ENCODE data around the gene RBM34. TPM values are rescaled to one million over a fixed set of nuclear protein-coding genes. Genes with fewer than 3 reads are reported as not detected.

Gene RBM34
- total and polyA plus RNA-seq, 7 donors = 36.8 to 144 (median 76.3) TPM

DNA sequence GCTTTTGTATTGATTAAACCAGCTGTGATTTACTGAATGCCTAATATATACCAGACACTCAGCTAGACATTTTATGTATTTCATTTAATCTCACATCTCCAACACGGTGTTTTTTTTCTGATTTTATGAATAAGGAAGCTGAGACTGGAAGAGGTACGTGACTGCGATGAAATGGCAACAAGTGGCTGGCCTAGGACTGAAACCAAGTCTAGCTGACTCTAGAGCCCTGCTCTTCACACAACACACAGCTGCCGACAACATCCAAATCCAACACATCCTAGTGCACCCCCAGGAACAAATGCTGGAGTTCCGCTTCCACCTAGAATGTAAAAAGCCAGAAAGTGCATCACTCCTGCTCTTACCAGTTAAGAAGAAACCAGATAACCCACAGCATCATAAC, 21.7 kb downstream of the RBM34 start:
- H3K36me3 ChIP-seq (ENCODE audit: insufficient read depth in 1 of 2, low read depth in 1 of 2) = peaks cover 12 to 94% of the 10 kb centered on the region in 2 donors
- 93 to 96% (median 95%) methylated on average over 5 of the region's 5 CpGs for WGBS, 3 donors
- ATAC-seq = no peak

DNA sequence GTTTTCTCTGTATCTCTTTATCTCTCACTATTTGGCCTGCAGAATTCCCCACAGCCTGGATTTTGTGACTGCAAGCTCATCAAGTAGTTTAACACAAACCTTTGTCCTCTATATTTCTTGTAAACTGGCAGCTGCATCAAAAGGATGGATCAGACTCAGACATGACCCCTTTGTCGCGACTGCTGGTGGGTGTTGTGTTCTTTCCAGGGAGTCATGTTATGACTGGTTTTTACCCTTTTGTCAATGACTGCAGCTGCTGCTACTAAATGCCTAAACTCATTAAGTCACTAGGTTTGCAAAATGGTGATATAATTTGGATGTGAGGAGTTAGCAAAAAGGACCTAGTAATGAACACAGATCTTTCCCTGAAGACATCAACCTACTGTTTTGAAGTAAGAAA, 22.2 kb downstream of the RBM34 start:
- H3K4me1 ChIP-seq = peaks cover 3% of the 10 kb centered on the region
- intact Hi-C loops (cut with DNase I) = no loop called here
- H3K27ac ChIP-seq = no peak overlapping the region
- WGBS, 3 donors = 57 to 80% (median 73%) methylated on average over 2 of the region's 2 CpGs
- DNase-seq = no peak
- no peak overlapping the region for H3K4me3 ChIP-seq
- H3K27me3 ChIP-seq (ENCODE audit: insufficient read depth in 3 of 3, low read length in 2 of 3) = no peaks in the 10 kb centered on the region
- no peak for ATAC-seq
- H3K9me3 ChIP-seq = no peaks in the 10 kb centered on the region
- TF ChIP-seq, protein P1, sequence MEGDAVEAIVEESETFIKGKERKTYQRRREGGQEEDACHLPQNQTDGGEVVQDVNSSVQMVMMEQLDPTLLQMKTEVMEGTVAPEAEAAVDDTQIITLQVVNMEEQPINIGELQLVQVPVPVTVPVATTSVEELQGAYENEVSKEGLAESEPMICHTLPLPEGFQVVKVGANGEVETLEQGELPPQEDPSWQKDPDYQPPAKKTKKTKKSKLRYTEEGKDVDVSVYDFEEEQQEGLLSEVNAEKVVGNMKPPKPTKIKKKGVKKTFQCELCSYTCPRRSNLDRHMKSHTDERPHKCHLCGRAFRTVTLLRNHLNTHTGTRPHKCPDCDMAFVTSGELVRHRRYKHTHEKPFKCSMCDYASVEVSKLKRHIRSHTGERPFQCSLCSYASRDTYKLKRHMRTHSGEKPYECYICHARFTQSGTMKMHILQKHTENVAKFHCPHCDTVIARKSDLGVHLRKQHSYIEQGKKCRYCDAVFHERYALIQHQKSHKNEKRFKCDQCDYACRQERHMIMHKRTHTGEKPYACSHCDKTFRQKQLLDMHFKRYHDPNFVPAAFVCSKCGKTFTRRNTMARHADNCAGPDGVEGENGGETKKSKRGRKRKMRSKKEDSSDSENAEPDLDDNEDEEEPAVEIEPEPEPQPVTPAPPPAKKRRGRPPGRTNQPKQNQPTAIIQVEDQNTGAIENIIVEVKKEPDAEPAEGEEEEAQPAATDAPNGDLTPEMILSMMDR (IDR thresholded peaks at IDR 0.05) = no peak
- peaks cover 12 to 94% of the 10 kb centered on the region in 2 donors for H3K36me3 ChIP-seq (ENCODE audit: insufficient read depth in 1 of 2, low read depth in 1 of 2)

More for the DNA sequence above, 21.7 kb downstream of the RBM34 start:
- H3K27ac ChIP-seq = no peak overlapping the region
- peaks cover 3% of the 10 kb centered on the region for H3K4me1 ChIP-seq
- H3K4me3 ChIP-seq = no peak overlapping the region
- no peak for DNase-seq
- intact Hi-C loops (cut with DNase I) = no loop called here
- no peaks in the 10 kb centered on the region for H3K27me3 ChIP-seq (ENCODE audit: insufficient read depth in 3 of 3, low read length in 2 of 3)
- no peaks in the 10 kb centered on the region for H3K9me3 ChIP-seq
- TF ChIP-seq, protein P1 (IDR thresholded peaks at IDR 0.05) = no peak

DNA sequence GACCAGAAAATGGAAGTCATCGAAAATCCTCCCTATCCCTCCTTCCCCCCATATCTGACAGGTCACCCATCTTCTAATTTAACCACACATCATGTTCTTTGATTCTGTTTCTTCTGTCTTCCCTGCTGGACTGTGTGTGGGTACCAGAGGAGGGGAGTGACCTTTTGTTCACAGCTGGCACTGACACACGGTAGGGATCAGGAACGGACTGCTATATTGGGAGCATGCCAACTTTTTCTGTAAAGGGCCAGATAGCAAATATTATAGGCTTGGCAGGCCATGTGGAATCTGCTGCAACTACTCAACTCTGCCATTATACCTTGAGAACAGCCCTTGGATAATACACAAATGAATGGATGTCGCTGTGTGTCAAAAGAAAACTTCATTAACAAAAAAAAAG, 24.9 kb downstream of the RBM34 start:
- TF ChIP-seq, protein P1 (IDR thresholded peaks at IDR 0.05) = no peak
- ATAC-seq = no peak
- Histone ChIP-seq H3K4me3 (no peak overlapping the region), H3K27me3 (ENCODE audit: insufficient read depth in 3 of 3, low read length in 2 of 3) (no peaks in the 10 kb centered on the region), H3K4me1 (peaks cover 3% of the 10 kb centered on the region), H3K36me3 (ENCODE audit: insufficient read depth in 1 of 2, low read depth in 1 of 2) (peaks cover 12 to 93% of the 10 kb centered on the region in 2 donors), H3K27ac (no peak overlapping the region), H3K9me3 (no peaks in the 10 kb centered on the region)
- no peak for DNase-seq
- 47 to 50% (median 49%) methylated on average over 4 of the region's 4 CpGs for WGBS, 3 donors
- intact Hi-C loops (cut with DNase I) = no loop called here

DNA sequence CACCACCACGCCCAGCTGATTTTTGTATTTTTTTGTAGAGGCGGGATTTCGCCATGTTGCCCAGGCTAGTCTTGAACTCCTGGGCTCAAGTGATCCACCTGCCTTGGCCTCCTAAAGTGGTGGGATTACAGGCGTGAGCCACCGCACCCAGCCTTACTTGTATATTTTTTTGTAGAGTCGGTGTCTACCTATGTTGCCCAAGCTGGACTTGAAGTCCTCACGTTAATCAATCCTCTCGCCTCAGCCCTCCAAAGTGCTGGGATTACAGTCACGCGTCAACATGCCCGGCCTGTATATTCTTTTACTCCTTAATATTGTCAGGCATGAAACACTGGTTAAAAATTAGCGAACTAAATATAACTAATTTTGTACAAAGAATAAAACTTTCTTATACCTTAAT, 26.9 kb downstream of the RBM34 start:
- H3K36me3 ChIP-seq (ENCODE audit: insufficient read depth in 1 of 2, low read depth in 1 of 2) = peaks cover 10 to 79% of the 10 kb centered on the region in 2 donors
- no peak overlapping the region for H3K4me3 ChIP-seq
- no peak overlapping the region for H3K27ac ChIP-seq
- peaks cover 3% of the 10 kb centered on the region for H3K4me1 ChIP-seq
- no peaks in the 10 kb centered on the region for H3K9me3 ChIP-seq
- H3K27me3 ChIP-seq (ENCODE audit: insufficient read depth in 3 of 3, low read length in 2 of 3) = no peaks in the 10 kb centered on the region
- ATAC-seq (no peak), DNase-seq (no peak)
- intact Hi-C loops (cut with DNase I) = no loop called here
- TF ChIP-seq, protein P1 (IDR thresholded peaks at IDR 0.05) = no peak
- 97 to 98% (median 97%) methylated on average over 12 of the region's 12 CpGs for WGBS, 3 donors

DNA sequence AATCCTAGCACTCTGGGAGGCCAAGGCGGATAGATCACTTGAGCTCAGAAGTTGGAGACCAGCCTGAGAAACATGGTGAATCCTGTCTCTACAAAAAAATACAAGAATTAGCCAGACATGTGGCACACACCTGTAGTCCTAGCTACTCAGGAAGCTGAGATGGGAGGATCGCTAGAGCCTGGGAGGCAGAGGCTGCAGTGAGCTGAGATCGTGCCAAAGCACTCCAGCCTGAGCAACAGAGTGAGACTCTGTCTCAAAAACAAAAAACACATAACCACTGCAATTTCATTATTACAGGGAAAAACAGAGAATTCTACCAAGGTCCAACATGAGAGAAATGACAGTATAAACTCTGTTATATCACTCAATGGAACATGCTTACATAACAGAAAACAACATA, 28.0 kb downstream of the RBM34 start:
- intact Hi-C loops (cut with DNase I) = no loop called here
- WGBS, 3 donors = 92 to 96% (median 94%) methylated on average over 3 of the region's 3 CpGs
- Histone ChIP-seq H3K36me3 (ENCODE audit: insufficient read depth in 1 of 2, low read depth in 1 of 2) (peaks cover 10 to 69% of the 10 kb centered on the region in 2 donors), H3K27me3 (ENCODE audit: insufficient read depth in 3 of 3, low read length in 2 of 3) (no peaks in the 10 kb centered on the region), H3K4me1 (peaks cover 3% of the 10 kb centered on the region), H3K4me3 (no peak overlapping the region), H3K27ac (no peak overlapping the region), H3K9me3 (no peaks in the 10 kb centered on the region)
- TF ChIP-seq, protein P1 (IDR thresholded peaks at IDR 0.05) = no peak
- no peak for ATAC-seq
- no peak for DNase-seq
